ENCODE results near the gene PROZ.
A peak's percentile ranks its signal among the peaks of the same experiment; 100 is the strongest.

Gene PROZ

DNA sequence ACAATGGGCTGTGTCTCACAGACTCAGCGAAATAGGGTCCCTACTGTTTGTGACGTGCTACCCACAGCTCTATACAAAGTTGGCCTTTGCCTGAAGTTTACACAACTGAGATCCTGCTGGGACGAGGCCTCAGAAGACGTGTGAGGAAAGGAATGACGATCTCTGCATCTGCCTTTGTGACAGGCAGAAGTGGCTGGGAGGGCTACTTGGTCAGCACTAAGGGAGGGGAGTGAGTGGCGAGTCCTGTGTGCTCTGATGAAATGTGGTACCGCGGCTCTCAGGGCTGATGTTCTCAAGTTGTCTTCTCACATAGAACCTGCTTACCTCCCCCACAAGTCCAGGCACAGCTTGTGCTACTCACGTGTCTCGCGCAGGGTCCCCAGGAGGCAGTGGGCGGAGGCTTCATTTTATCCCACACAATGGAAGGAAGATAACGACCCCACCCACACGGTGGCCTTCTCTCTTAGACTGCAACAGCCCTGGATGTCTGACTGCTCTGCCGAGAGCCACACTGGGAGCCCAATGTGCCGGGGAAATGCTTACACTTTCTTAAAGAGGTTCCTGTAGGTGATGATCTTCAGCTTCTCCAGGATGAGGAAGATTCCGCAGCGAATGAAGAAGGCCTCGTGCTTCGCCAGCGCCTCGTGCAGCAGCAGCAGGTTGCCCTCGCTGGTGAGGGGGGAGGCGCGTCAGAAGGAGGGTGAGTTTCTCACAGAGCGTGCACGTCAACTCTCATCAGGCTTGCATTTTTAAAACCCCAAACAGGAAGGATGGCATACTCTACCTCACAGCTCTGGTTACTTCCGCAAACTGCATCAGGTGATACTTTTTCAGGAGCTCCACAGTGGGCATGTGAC is 21.2 kb downstream of the PROZ start:
- no peak for DNase-seq (ENCODE audit: low spot score)

DNA sequence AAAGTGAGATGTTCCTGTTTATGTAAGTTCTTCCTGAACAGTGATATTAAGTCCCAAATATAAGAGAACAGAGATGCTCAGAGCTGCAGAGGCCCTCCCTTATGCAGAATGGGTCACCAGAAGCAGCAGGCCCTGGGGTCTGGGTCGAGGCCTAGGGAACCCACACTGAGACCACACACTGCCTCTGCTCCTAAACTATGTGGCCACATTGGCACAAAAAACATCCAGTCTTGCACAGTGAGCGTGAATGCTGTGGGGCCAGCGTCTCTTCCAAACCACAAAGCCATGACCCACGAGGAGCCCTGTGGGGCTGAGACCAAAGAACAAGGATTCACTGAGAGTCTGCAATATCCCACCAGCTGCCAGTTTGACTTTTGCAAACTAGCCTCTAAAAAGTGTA is 23.6 kb downstream of the PROZ start:
- DNase-seq (ENCODE audit: low spot score) = no peak

DNA sequence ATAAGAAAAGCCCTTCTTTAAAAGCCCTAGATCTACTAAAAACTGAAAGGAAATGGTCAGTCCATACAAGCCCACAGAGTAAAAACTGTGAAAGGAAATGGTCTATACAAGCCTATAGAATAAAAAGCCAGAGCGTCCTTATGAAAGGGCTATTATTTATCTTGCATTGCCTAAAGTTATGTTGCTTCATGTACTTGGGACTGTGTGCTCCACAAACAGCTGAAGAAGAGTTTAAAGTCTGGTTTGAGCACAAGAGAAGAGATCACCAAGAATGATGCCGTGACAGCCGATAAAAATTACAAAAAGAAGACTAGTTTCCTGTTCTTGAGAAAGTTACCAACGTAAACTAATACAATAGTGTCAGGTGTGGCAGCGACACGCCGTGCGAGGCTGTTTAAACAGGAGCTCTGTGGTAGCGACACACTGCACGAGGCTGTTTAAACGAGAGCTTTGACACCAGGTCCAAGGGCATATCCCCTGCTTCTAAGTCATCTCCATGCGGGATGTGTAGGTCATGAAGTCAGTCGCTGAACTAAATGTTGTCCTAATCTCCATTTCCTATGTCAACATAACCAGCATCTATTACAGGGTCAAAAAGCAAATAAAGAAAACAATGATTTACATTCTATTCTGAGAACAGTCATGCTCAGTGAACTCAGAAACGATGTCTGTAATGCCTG is 25.1 kb downstream of the PROZ start:
- no peak for DNase-seq (ENCODE audit: low spot score)

DNA sequence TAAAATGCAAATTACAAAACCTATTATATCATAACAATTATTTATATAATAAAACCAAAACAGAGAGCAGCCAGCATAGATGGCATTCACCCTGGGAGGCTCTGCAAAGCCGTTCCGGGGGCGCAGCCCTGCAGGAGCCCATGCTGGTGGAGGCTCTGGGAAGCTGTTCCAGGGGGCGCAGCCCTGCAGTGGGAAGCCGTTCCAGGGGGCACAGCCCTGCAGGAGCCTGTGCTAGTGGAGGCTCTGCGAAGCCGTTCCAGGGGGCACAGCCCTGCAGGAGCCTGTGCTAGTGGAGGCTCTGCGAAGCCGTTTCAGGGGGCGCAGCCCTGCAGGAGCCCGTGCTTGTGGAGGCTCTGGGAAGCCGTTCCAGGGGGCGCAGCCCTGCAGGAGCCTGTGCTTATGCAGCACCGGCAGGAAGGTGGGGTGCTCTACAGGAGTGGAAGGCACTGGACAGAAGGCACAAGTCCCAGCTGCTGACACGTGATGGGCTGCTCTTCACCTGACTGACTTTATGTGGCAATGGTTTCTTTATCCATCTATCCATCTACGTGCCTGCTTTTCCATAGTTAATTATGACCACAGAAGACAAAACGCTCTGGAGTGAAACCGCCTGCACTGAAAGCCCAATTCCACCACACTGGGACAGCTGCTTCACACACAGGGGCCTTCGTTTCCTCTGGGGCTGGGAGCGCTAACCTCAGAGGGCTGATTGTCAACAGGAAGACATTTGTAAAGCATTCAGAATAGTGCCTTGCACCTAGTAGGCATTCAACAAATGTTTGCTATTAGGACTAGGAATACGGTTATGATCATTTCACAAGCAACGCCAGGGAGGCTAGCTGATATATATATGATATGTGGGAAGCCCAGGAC is 26.4 kb downstream of the PROZ start:
- DNase-seq (ENCODE audit: low spot score) = no peak

- DNase-seq (ENCODE audit: low spot score) = no peak
These were observed 27.8 kb downstream of the PROZ start for GRCh38 chr13:113186061-113186900.

- DNase-seq (ENCODE audit: low spot score) = peak; percentile 99
These were observed 28.8 kb downstream of the PROZ start for GRCh38 chr13:113187263-113187669.

DNA sequence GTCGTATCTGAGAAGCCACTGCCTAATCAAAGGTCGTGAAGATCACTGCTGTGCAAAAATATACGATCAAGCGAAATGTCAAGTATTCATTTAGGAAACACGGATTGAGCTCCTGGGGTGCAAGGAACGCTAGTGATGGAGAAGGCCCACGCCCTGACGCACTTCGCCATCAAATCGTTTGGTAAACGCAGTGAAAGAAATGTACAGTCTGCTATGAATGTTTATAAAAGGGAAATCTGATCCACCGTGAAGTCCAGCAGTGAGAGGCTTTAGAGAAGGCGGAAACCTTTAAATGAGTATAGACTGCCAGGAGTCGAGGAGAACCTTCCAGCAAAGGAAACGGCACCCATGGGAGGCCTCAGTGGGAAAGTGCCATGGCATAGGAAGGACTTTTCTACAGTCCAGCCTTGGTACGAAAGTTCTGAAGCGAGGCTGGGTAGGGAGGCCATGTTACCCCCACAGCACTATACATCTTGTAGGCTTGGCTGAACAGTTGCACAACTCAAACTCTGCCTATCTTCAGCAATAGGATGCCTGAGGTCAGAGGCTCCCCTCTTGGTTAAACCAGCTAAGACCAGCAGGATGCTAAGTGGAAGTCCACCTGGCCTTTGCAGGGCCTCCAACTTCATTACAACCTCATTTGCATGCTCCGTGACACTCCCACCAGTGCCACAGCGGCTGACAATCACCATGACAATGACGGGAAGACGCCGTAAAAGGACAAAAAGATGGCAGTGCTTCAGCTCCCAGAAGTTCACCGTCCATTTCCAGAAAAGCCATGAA is 29.6 kb downstream of the PROZ start:
- no peak for DNase-seq (ENCODE audit: low spot score)

- no peak for DNase-seq (ENCODE audit: low spot score)
These were observed 31.7 kb downstream of the PROZ start for GRCh38 chr13:113190181-113190580.

DNA sequence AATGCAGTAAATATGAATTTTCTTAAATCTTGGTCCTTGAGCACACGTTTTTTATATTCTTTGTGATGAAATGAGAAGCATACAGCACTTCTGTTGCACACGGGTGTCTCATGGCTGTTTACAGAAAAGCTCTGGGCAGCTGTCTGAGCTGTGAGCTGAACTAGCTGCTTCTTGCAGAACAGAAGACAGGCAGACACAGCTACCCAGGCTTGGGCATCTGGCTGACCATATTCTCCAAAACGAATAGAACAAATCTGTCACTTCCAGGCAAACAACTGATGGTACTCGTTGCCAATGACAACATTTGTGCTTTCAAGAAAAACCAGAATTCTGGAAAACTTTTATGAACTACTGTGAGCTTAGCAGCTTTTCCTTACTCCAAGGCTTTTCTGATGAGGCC is 33.8 kb downstream of the PROZ start:
- DNase-seq (ENCODE audit: low spot score) = no peak

DNA sequence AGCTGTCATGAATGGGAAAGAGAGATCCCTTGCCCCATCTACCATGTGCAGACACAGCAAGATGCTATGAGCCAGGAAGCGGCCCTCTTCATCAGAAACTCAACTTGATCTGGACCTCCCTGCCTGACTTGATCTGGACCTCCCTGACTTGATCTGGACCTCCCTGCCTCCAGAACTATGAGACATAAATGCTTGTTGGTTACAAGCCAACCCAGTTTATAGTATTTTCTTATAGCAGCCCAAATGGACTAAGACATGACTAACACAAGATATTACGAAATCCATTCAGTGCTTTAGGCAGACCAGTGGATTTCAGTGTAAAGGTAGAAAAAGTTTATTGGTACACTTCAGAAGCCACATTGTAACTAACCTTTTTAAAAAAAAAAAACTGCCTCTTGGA is 34.5 kb downstream of the PROZ start:
- DNase-seq (ENCODE audit: low spot score) = peak; percentile 39

DNA sequence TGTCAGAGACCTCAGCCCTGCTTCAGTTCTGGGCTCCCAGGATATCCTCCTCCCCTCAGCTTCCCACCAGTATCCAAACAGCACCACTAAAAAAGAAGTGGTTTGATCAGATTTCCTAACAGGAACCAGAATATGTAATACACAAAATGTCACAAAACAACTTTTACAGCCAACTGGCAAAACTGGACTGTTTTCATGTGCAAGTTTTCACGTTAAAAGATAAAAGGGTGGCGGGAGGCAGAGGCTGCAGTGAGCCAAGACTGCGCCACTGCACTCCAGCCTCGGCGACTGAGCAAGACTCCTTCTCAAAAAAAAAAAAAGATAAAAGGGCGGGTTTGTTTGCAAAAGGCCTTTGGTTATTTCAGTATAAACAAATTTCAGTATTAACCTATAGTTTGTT is 36.9 kb downstream of the PROZ start:
- no peak for DNase-seq (ENCODE audit: low spot score)

DNA sequence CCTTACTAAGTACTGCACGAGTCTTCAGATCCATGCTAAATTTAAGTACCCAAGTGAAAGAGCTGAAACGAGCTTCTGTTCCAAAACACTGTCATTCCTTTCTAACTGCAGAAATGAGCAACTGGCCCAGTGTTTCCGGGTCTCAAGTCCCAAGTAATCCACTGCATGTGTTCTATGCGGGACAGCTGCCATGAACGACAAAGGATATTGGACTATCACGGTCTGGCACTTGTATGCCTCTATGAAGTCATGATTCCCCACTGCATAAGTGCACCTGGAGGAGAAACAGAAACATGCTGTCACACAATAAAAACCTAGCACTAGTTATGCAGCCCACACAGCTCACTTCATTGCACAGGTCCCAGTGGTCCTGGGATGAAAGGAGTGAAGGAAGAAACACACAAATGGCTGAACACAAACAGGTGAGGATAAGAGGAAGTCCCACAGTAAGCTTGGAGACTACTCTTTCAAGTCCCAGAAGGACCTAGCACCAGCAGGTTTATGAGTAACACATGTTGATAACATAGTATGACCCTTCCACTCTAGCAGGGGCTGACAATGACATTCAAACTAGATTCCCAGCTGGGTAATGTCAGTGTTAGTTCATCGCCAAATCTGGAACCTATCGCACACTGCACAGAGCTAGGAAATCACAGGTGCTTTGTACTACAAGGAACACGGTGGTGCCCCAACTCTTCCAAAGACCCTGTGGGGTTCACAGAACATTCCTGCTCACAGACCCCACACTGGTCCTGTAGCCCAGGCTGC is 38.7 kb downstream of the PROZ start:
- DNase-seq (ENCODE audit: low spot score) = no peak

GRCh38 chr13:113201815-113202214 is 43.4 kb downstream of the PROZ start:
- no peak for DNase-seq (ENCODE audit: low spot score)

- no peak for DNase-seq (ENCODE audit: low spot score)
These were observed 44.5 kb downstream of the PROZ start for GRCh38 chr13:113202912-113203311.

DNA sequence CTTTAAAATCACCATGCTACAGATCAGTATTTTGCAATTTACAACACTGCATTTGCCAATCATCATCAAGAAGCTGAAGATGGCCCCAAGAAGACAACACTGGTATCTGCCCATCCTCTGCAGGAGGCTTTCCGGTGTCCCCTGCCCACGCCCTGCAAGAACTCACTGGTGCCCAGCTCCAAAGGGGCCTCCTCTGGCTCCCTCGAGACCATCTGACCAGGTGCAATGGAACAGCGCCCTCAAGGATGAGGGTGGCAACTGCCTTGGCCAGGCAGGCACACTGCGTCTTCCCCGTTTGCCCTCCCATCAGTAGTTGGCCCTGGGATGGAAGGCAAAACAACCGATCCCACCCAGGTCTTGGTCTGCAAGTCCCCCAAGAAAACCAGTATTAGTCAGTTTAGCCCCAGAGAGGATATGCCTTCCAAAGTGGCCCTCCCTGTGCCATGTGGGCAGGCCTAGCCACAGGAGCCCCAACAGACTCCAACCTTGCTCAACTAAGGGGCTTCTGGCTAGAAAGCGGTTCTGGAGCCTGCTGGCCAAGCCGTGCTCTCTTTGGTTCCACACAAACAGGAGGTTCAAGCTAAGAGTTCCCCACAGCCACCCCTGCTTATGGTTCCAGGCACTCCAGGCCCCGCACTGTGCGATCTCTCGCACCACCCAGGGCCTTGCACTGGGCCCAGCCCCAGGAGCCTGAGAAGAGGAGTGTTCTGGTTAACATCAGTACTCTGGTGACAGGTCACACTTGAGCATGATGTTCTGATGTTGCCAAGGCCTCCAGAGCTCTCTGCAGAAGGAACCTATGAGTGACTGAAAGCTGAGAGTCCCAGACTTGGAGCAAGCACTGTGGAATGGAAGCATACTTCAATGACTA is 45.3 kb downstream of the PROZ start:
- DNase-seq (ENCODE audit: low spot score) = no peak

DNA sequence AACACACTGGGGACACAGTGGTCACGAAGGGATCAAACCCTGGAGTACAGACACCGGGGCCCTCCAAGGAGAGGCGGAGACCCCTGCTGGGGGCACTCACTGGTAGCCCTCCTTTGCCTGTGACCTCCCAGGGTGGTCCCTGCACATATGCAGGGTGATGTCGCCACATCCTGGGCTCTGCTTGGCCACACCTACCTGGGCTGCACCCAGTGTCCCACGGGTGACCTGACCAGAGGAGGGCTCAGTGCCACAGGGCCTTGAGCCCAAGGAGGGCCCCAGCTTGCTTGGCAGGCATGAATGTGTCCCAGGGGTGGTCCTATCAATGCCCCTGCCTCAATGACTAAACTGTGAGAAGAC is 45.9 kb downstream of the PROZ start:
- DNase-seq (ENCODE audit: low spot score) = no peak

DNA sequence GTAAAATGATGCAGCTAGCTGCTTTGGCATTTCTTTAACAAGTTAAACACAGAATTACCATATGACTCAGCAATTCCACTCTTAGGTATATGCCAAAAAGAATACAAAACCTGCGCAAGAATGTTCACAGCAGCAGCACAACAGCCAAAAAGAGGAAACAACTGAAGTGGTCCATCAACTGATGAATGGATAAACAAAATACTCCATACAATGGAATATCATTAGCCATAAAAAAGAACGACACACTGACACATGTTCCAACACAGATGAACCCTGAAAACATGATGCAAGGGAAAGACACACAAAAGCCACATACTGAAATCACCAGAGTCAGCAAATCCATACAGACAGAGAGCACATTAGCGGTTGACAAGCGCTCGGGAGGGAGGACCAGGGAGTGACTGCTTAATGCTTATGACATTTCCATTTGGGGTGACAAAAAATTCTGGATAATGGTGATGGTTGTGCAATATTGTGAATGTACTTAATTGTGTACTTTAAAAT is 47.0 kb downstream of the PROZ start:
- DNase-seq (ENCODE audit: low spot score) = no peak

DNA sequence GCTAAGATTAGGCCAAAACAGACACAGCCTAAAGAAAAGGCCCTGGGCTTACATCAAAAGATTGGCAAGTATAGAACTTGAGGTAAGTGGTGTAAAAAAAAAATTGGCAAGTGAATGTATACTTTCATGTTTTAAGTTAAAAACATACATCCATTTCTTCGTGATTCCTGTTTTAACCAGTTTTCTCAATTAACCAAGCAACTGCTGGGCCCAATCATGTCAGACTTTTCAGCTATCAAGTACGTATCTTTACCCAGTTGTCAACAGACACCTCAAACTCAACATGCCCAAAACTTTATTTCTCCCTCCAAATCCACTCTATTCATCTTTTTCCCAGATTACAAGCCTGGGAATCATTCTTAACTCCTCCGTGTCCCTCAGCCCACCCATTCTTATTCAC is 49.0 kb downstream of the PROZ start:
- DNase-seq (ENCODE audit: low spot score) = no peak

GRCh38 chr13:113207890-113208420 is 49.5 kb downstream of the PROZ start:
- peak; percentile 65 for DNase-seq (ENCODE audit: low spot score)

Data from RKO (cell line).